H9 (cell line): ENCODE data around the gene NPTX2. TPM values are rescaled to one million over a fixed set of nuclear protein-coding genes. Genes with fewer than 3 reads are reported as not detected.

Experiments
- DNase-seq: peaks from one replicate; pipeline ENCODE4 v3.0.0-alpha.2; 2017
- H2AFZ ChIP-seq: one replicate; pipeline ENCODE4 v1.6.1; 2013; ENCODE audit warnings: mild to moderate bottlenecking, low read length, control low read depth, moderate library complexity
- H2AK5ac ChIP-seq: 2 replicates; pipeline ENCODE4 v1.6.1; 2013; ENCODE audit warnings: low read length, control low read depth, mixed read lengths; ENCODE audit not compliant: insufficient read length
- H2BK120ac ChIP-seq: one replicate; pipeline ENCODE4 v1.6.1; 2013; ENCODE audit warnings: low read depth, mild to moderate bottlenecking, low read length, control low read depth, inconsistent platforms; ENCODE audit not compliant: poor library complexity, severe bottlenecking
- H2BK12ac ChIP-seq: 2 replicates; pipeline ENCODE4 v1.6.1; 2013; ENCODE audit warnings: low read length, control low read depth, mixed read lengths, low read depth; ENCODE audit not compliant: insufficient read length
- H2BK15ac ChIP-seq: 2 replicates; pipeline ENCODE4 v1.6.1; 2013; ENCODE audit warnings: low read depth, low read length, control low read depth
- H2BK20ac ChIP-seq: one replicate; pipeline ENCODE4 v1.6.1; 2013; ENCODE audit warnings: low read depth, mild to moderate bottlenecking, low read length, control low read depth, inconsistent platforms; ENCODE audit not compliant: poor library complexity, severe bottlenecking
- H2BK5ac ChIP-seq: 2 replicates; pipeline ENCODE4 v1.6.1; 2013; ENCODE audit warnings: low read length, control low read depth, mixed read lengths; ENCODE audit not compliant: insufficient read length
- H3K14ac ChIP-seq: 2 replicates; pipeline ENCODE4 v1.6.1; 2013; ENCODE audit warnings: low read length, control low read depth; ENCODE audit not compliant: insufficient read depth
- H3K18ac ChIP-seq: 2 replicates; pipeline ENCODE4 v1.6.1; 2013; ENCODE audit warnings: low read depth, mild to moderate bottlenecking, mixed read lengths, low read length, control low read depth; ENCODE audit not compliant: insufficient read length
- H3K23ac ChIP-seq: 2 replicates; pipeline ENCODE4 v1.6.1; 2013; ENCODE audit warnings: low read length, control low read depth, mixed read lengths, low read depth; ENCODE audit not compliant: insufficient read length
- H3K23me2 ChIP-seq: 2 replicates; pipeline ENCODE4 v1.6.1; 2013; ENCODE audit warnings: low read depth, mild to moderate bottlenecking, mixed read lengths, low read length, control low read depth; ENCODE audit not compliant: insufficient read length, poor library complexity, severe bottlenecking
- H3K27ac ChIP-seq: 2 replicates; pipeline ENCODE4 v1.5.1; 2013; ENCODE audit warnings: low read length, control low read depth, mixed read lengths, low read depth; ENCODE audit not compliant: insufficient read length
- H3K27me3 ChIP-seq: 2 replicates; pipeline ENCODE4 v1.6.1; 2013; ENCODE audit warnings: low read length, control low read depth, inconsistent platforms; ENCODE audit not compliant: insufficient read depth
- H3K4ac ChIP-seq: 2 replicates; pipeline ENCODE4 v1.6.1; 2013; ENCODE audit warnings: low read depth, mild to moderate bottlenecking, control low read depth, inconsistent platforms, low read length, moderate library complexity
- H3K4me1 ChIP-seq: 2 replicates; pipeline ENCODE4 v1.6.1; 2013; ENCODE audit warnings: low read length, control low read depth, inconsistent platforms; ENCODE audit not compliant: insufficient read depth
- H3K4me2 ChIP-seq: 2 replicates; pipeline ENCODE4 v1.6.1; 2013; ENCODE audit warnings: low read length, control low read depth, mixed read lengths; ENCODE audit not compliant: insufficient read length, insufficient read depth
- H3K56ac ChIP-seq: 2 replicates; pipeline ENCODE4 v1.6.1; 2013; ENCODE audit warnings: low read depth, mild to moderate bottlenecking, mixed read lengths, low read length, control low read depth; ENCODE audit not compliant: insufficient read length
- H3K79me1 ChIP-seq: 2 replicates; pipeline ENCODE4 v1.6.1; 2013; ENCODE audit warnings: low read depth, mild to moderate bottlenecking, moderate library complexity, low read length, control low read depth, inconsistent platforms; ENCODE audit not compliant: insufficient read depth, poor library complexity, severe bottlenecking
- H3K79me2 ChIP-seq: 2 replicates; pipeline ENCODE4 v1.6.1; 2013; ENCODE audit warnings: low read length, control low read depth, inconsistent platforms; ENCODE audit not compliant: insufficient read depth
- H3K9ac ChIP-seq: 2 replicates; pipeline ENCODE4 v1.6.1; 2013; ENCODE audit warnings: low read length, control low read depth, mixed read lengths; ENCODE audit not compliant: insufficient read length; ENCODE audit errors: extremely low read depth
- H3K9me3 ChIP-seq: one replicate; pipeline ENCODE4 v1.6.1; 2013; ENCODE audit warnings: low read depth, low read length, inconsistent platforms; ENCODE audit not compliant: control insufficient read depth
- H3T11ph ChIP-seq: one replicate; pipeline ENCODE4 v1.6.1; 2013; ENCODE audit warnings: mild to moderate bottlenecking, low read length, control low read depth, inconsistent platforms
- H4K20me1 ChIP-seq: one replicate; pipeline ENCODE4 v1.6.1; 2013; ENCODE audit not compliant: control insufficient read depth, insufficient read length, insufficient read depth
- H4K5ac ChIP-seq: 2 replicates; pipeline ENCODE4 v1.6.1; 2013; ENCODE audit warnings: low read depth, mild to moderate bottlenecking, mixed read lengths, low read length, control low read depth; ENCODE audit not compliant: insufficient read length
- H4K8ac ChIP-seq: replicated peaks from 2 replicates; pipeline ENCODE4 v1.6.1; 2013; ENCODE audit warnings: low read length, control low read depth, mixed read lengths, low read depth; ENCODE audit not compliant: insufficient read length
- H4K91ac ChIP-seq: 2 replicates; pipeline ENCODE4 v1.6.1; 2013; ENCODE audit warnings: low read depth, mild to moderate bottlenecking, moderate library complexity, mixed read lengths, low read length, control low read depth; ENCODE audit not compliant: insufficient read length
- H3K27ac Mint-ChIP-seq, 3 experiments: 2 replicates in 2 of 3; 3 replicates in 1 of 3; pipeline ENCODE4 v1.8.0; 2020 to 2021; ENCODE audit warnings: mixed read lengths in 3 of 3, mild to moderate bottlenecking in 1 of 3, moderate library complexity in 1 of 3
- H3K27me3 Mint-ChIP-seq: 2 replicates; pipeline ENCODE4 v1.8.0; 2021; ENCODE audit warnings: low read depth, mild to moderate bottlenecking, moderate library complexity, mixed read lengths
- H3K36me3 Mint-ChIP-seq, 3 experiments: 2 replicates in 2 of 3; 3 replicates in 1 of 3; pipeline ENCODE4 v1.8.0; 2020 to 2021; ENCODE audit warnings: low read depth in 3 of 3, mixed read lengths in 3 of 3; ENCODE audit not compliant: insufficient read depth in 1 of 3
- H3K4me1 Mint-ChIP-seq, 2 experiments: 2 replicates each; pipeline ENCODE4 v1.8.0; 2020; ENCODE audit warnings: mixed read lengths in 2 of 2
- H3K4me3 Mint-ChIP-seq, 2 experiments: 2 replicates in 1 of 2; 3 replicates in 1 of 2; pipeline ENCODE4 v1.8.0; 2020 to 2021; ENCODE audit warnings: mild to moderate bottlenecking in 2 of 2, mixed read lengths in 2 of 2, moderate library complexity in 1 of 2
- H3K9me3 Mint-ChIP-seq, 2 experiments: 2 replicates in 1 of 2; 3 replicates in 1 of 2; pipeline ENCODE4 v1.8.0; 2020; ENCODE audit warnings: mild to moderate bottlenecking in 2 of 2, mixed read lengths in 2 of 2, moderate library complexity in 1 of 2
- WGBS: extraction: QIAGEN DNeasy Blood & Tissue Kit; methylation state at CpG from one replicate; pipeline ENCODE4 v1.1.7; 2013; ENCODE audit warnings: missing lambda C conversion rate, low lambda C conversion rate, mixed read lengths; ENCODE audit not compliant: insufficient read length; ENCODE audit errors: extremely low coverage; 5-methylcytosine and 5-hydroxymethylcytosine counted together
- total RNA-seq: library from RNA; stranded (reverse); gene quantifications from 2 replicates; pipeline ENCODE4 v1.2.1, GENCODE V29; 2021
- TF ChIP-seq, protein P1 (sequence below): fragments of 200-600 bp; sonication (generic); conservative IDR thresholded peaks from 3 replicates; pipeline ENCODE4 v1.8.0; 2021; ENCODE audit warnings: antibody characterized with exemption, mild to moderate bottlenecking

NPTX2 gene
- total RNA-seq, 1 experiment from 2014 or later, result 8.4 TPM

DNA sequence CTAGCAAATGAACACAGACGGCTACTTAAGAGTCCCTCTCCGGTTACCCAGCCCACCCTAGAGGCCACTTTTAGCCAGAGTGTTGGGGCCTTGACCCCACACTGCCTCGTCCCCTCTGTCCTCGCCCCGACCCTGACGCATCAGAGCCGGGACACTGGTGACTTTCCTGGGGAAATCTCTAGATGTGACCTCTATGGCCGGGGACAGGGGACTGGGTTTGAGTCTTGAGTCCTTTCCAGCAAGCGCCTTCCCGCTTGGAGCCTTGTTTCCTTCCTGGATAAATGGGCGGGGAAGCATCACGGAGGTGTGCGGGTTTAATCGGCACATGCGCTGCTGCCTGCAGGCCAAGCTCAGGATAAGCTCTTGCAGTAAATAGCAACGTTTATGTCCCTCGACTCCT, 40.7 kb downstream of the NPTX2 start:
- Histone ChIP-seq H4K5ac (no peak overlapping the region), H4K20me1 (no peaks in the 10 kb centered on the region), H2BK20ac (no peak overlapping the region), H2AK5ac (no peak overlapping the region), H3K79me1 (no peaks in the 10 kb centered on the region), H3K23me2 (no peaks in the 10 kb centered on the region), H2BK12ac (no peak overlapping the region), H3K4me2 (no peak overlapping the region), H3T11ph (no peak overlapping the region), H3K56ac (no peak overlapping the region), H4K91ac (no peak overlapping the region), H3K4me1 (no peaks in the 10 kb centered on the region), H3K27me3 (no peaks in the 10 kb centered on the region), H3K9ac (no peak overlapping the region), H2BK15ac (no peak overlapping the region), H3K14ac (no peak overlapping the region), H3K79me2 (no peaks in the 10 kb centered on the region), H2AFZ (no peak overlapping the region), H4K8ac (no peak overlapping the region), H2BK5ac (no peak overlapping the region), H3K9me3 (no peaks in the 10 kb centered on the region), H3K23ac (no peak overlapping the region), H3K27ac (no peak overlapping the region), H2BK120ac (no peak overlapping the region), H3K18ac (no peak overlapping the region), H3K4ac (no peak overlapping the region)
- no peak overlapping the region for H3K4me3 Mint-ChIP-seq
- H3K36me3 Mint-ChIP-seq, result no peaks in the 10 kb centered on the region
- H3K9me3 Mint-ChIP-seq, result no peaks in the 10 kb centered on the region
- H3K27me3 Mint-ChIP-seq, result peaks cover 42% of the 10 kb centered on the region
- no peak for DNase-seq
- TF ChIP-seq, protein P1, sequence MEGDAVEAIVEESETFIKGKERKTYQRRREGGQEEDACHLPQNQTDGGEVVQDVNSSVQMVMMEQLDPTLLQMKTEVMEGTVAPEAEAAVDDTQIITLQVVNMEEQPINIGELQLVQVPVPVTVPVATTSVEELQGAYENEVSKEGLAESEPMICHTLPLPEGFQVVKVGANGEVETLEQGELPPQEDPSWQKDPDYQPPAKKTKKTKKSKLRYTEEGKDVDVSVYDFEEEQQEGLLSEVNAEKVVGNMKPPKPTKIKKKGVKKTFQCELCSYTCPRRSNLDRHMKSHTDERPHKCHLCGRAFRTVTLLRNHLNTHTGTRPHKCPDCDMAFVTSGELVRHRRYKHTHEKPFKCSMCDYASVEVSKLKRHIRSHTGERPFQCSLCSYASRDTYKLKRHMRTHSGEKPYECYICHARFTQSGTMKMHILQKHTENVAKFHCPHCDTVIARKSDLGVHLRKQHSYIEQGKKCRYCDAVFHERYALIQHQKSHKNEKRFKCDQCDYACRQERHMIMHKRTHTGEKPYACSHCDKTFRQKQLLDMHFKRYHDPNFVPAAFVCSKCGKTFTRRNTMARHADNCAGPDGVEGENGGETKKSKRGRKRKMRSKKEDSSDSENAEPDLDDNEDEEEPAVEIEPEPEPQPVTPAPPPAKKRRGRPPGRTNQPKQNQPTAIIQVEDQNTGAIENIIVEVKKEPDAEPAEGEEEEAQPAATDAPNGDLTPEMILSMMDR, result no peak
- no CpG with 5 or more reads among the region's 17 CpGs for whole genome bisulfite sequencing
- H3K27ac Mint-ChIP-seq, result no peak overlapping the region
- peaks cover 0 to 4% of the 10 kb centered on the region in 2 experiments; a peak in 1 of 4 replicates for H3K4me1 Mint-ChIP-seq
